ENCODE data around the gene DOCK11.

The DOCK11 gene

DNA sequence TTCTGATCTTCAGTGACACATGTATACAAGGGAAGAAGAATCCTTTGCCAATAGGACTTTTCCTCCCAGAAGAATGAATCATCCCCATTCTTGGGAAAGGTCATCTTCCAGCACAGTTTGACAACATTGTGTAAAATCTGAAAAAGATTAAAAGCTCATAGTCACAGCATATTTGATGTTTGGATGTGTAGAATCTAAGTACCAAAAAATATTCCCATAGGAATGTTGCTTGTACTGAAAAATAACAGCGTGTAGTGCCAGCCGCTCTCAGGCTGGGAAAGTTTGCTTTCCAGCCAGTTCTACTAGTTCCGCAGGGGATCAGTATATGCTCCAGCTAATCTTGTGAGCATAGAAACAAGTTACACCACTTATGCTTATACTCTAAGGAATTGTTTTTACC, 157.1 kb downstream of the DOCK11 start:
- TF ChIP-seq CREB1 (IDR thresholded peaks at IDR 0.05; ENCODE audit: low read depth) = no peak
- TF ChIP-seq, protein P1, sequence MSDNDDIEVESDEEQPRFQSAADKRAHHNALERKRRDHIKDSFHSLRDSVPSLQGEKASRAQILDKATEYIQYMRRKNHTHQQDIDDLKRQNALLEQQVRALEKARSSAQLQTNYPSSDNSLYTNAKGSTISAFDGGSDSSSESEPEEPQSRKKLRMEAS (IDR thresholded peaks at IDR 0.05) = no peak
- no peak for TF ChIP-seq TAF1 (IDR thresholded peaks at IDR 0.05; ENCODE audit: low read depth)
- no peak for TF ChIP-seq TEAD4 (IDR thresholded peaks at IDR 0.05)
- TF ChIP-seq TCF12 (IDR thresholded peaks at IDR 0.05; ENCODE audit: low read depth) = no peak
- no peak for TF ChIP-seq EGR1 (IDR thresholded peaks at IDR 0.05)
- no peak for TF ChIP-seq FOXM1 (IDR thresholded peaks at IDR 0.05; ENCODE audit: borderline replicate concordance, low read depth)
- no peak for TF ChIP-seq RAD21 (IDR thresholded peaks at IDR 0.05; ENCODE audit: low read depth)

DNA sequence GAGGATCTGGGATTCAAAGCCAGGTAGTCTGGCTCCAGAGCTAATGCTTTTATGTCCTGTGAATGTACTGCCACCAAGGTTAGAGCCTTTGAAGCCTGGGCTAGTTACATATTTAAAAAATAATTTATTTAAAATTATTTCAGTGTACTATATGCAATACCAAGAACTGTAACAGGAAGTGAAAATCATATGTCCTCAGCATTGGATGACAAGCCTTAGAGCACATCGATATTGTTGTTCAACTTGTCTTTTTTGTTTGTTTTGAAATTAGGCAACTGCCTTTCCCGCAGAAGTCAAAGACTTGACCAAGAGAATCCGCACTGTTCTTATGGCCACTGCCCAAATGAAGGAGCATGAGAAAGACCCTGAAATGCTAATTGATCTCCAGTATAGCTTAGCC, 158.7 kb downstream of the DOCK11 start:
- TF ChIP-seq CREB1 (IDR thresholded peaks at IDR 0.05; ENCODE audit: low read depth) = no peak
- no peak for TF ChIP-seq TCF12 (IDR thresholded peaks at IDR 0.05; ENCODE audit: low read depth)
- TF ChIP-seq RAD21 (IDR thresholded peaks at IDR 0.05; ENCODE audit: low read depth) = no peak
- TF ChIP-seq, protein P2, sequence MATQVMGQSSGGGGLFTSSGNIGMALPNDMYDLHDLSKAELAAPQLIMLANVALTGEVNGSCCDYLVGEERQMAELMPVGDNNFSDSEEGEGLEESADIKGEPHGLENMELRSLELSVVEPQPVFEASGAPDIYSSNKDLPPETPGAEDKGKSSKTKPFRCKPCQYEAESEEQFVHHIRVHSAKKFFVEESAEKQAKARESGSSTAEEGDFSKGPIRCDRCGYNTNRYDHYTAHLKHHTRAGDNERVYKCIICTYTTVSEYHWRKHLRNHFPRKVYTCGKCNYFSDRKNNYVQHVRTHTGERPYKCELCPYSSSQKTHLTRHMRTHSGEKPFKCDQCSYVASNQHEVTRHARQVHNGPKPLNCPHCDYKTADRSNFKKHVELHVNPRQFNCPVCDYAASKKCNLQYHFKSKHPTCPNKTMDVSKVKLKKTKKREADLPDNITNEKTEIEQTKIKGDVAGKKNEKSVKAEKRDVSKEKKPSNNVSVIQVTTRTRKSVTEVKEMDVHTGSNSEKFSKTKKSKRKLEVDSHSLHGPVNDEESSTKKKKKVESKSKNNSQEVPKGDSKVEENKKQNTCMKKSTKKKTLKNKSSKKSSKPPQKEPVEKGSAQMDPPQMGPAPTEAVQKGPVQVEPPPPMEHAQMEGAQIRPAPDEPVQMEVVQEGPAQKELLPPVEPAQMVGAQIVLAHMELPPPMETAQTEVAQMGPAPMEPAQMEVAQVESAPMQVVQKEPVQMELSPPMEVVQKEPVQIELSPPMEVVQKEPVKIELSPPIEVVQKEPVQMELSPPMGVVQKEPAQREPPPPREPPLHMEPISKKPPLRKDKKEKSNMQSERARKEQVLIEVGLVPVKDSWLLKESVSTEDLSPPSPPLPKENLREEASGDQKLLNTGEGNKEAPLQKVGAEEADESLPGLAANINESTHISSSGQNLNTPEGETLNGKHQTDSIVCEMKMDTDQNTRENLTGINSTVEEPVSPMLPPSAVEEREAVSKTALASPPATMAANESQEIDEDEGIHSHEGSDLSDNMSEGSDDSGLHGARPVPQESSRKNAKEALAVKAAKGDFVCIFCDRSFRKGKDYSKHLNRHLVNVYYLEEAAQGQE (IDR thresholded peaks at IDR 0.05; ENCODE audit: low read depth) = no peak
- no peak for TF ChIP-seq YY1 (IDR thresholded peaks at IDR 0.05; ENCODE audit: low read depth)
- TF ChIP-seq EP300 (IDR thresholded peaks at IDR 0.05; ENCODE audit: borderline replicate concordance) = no peak
- no peak for TF ChIP-seq CEBPB (IDR thresholded peaks at IDR 0.05)
- TF ChIP-seq, protein P1 (IDR thresholded peaks at IDR 0.05) = no peak
- TF ChIP-seq TEAD4 (IDR thresholded peaks at IDR 0.05) = no peak
- TF ChIP-seq FOXM1 (IDR thresholded peaks at IDR 0.05; ENCODE audit: borderline replicate concordance, low read depth) = no peak
- no peak for TF ChIP-seq NFIC (IDR thresholded peaks at IDR 0.05)
- TF ChIP-seq, protein P3, sequence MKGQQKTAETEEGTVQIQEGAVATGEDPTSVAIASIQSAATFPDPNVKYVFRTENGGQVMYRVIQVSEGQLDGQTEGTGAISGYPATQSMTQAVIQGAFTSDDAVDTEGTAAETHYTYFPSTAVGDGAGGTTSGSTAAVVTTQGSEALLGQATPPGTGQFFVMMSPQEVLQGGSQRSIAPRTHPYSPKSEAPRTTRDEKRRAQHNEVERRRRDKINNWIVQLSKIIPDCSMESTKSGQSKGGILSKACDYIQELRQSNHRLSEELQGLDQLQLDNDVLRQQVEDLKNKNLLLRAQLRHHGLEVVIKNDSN (IDR thresholded peaks at IDR 0.05) = no peak

DNA sequence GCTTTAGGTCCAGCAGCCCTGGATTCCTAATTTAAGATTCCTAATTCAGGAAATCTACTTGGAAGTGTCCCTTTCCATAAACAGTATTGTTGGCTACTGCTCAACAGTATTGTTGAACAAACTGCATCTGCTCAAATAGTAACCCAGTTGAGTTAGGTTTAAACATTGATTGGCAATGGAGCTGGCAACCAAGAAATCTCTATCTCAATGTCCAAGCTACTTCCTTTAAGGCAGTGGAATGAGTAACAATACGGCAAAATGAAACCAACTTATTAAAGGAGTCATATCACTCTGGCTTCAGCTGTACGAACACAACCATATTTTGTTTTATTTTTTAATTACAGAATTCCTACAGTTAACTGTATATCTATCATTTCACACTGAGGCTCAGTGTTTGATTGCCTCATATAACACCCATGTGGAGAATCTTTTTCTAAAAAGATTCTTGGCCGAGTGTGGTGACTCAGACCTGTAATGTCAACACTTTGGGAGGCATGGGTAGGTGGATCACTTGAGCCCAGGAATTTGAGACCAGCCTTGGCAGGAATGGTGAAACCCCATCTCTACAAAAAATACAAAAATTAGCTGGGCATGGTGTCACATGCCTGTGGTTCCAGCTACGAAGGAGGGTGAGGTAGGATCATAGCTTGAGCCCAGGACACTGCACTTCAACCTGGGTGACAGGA, 160.1 kb downstream of the DOCK11 start:
- no peak for TF ChIP-seq CREB1 (IDR thresholded peaks at IDR 0.05; ENCODE audit: low read depth)
- TF ChIP-seq YY1 (IDR thresholded peaks at IDR 0.05; ENCODE audit: low read depth) = no peak
- no peak for TF ChIP-seq FOXM1 (IDR thresholded peaks at IDR 0.05; ENCODE audit: borderline replicate concordance, low read depth)
- TF ChIP-seq TEAD4 (IDR thresholded peaks at IDR 0.05) = no peak
- no peak for TF ChIP-seq EGR1 (IDR thresholded peaks at IDR 0.05)
- TF ChIP-seq RAD21 (IDR thresholded peaks at IDR 0.05; ENCODE audit: low read depth) = no peak
- no peak for TF ChIP-seq CEBPB (IDR thresholded peaks at IDR 0.05)
- TF ChIP-seq, protein P2 (IDR thresholded peaks at IDR 0.05; ENCODE audit: low read depth) = no peak
- TF ChIP-seq TCF12 (IDR thresholded peaks at IDR 0.05; ENCODE audit: low read depth) = no peak

DNA sequence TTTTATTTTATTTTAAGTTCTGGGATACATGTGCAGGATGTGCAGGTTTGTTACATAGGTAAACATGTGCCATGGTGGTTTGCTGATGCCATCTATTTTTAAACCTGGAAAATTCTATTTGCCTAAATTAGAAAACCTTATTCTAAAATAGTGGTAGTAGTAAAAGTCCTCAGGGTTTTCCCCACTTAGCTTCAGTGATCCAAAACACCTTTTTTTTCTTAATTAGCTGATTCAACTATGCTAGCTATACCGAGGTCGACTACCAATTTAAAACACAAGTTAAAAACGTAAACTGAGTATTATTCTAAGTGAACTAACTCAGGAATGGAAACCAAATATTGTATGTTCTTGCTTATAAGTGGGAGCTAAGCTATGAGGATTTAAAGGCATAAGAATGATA, 161.8 kb downstream of the DOCK11 start:
- TF ChIP-seq, protein P2 (IDR thresholded peaks at IDR 0.05; ENCODE audit: low read depth) = no peak
- TF ChIP-seq CREB1 (IDR thresholded peaks at IDR 0.05; ENCODE audit: low read depth) (no peak), EGR1 (IDR thresholded peaks at IDR 0.05) (no peak), TAF1 (IDR thresholded peaks at IDR 0.05; ENCODE audit: low read depth) (no peak), TEAD4 (IDR thresholded peaks at IDR 0.05) (no peak), YY1 (IDR thresholded peaks at IDR 0.05; ENCODE audit: low read depth) (no peak), CEBPB (IDR thresholded peaks at IDR 0.05) (no peak)
- TF ChIP-seq, protein P1 (IDR thresholded peaks at IDR 0.05) = no peak
- TF ChIP-seq, protein P3 (IDR thresholded peaks at IDR 0.05) = no peak
